Non-pigmented ciliary epithelial cell (primary cell): ENCODE results near the gene PLCB4.

Experiments used
- DNase-seq: peaks from one replicate; pipeline ENCODE4 v3.0.0-alpha.2; 2010; ENCODE audit warnings: low read depth

Gene PLCB4

GRCh38 chr20:9223296-9223695, 154.4 kb downstream of the PLCB4 start:
- DNase-seq = no peak

- DNase-seq = no peak
Observed at GRCh38 chr20:9225879-9226278, 157.0 kb downstream of the PLCB4 start.

DNA sequence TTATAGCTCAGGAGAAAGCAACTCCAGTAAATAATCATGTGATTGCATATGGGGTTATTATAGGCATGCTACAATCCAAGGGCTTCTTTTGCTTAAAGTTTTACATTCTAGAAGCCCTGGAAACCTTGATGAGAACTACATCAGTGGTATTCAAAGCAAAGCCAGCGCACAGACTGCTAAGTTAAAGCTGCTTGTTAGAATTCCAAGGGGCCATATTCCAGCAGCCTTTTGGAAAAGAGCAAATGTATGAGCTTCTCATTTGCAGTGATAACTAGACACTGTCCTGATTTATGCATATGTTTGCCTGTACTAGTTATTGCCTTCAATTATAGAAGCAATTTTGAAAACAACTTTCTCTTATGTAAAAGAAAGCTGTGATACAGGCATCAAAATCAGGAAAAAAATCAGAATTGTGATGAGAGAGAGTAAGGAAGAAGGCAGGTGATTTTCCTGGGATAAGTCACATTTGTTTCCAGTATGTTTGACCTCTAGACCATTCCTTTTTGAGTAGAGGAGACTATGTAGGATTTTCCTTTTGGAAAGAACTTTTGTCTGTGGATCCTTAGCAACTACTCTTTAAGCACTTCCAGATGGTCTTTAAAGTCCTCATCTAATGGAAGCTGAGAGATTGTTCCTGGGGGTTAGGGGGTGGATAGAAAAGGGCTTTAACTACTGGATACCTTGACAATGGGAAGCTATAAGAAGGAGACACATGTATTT, 159.2 kb downstream of the PLCB4 start:
- DNase-seq = no peak

GRCh38 chr20:9228774-9229450, 160.0 kb downstream of the PLCB4 start:
- no peak for DNase-seq

DNA sequence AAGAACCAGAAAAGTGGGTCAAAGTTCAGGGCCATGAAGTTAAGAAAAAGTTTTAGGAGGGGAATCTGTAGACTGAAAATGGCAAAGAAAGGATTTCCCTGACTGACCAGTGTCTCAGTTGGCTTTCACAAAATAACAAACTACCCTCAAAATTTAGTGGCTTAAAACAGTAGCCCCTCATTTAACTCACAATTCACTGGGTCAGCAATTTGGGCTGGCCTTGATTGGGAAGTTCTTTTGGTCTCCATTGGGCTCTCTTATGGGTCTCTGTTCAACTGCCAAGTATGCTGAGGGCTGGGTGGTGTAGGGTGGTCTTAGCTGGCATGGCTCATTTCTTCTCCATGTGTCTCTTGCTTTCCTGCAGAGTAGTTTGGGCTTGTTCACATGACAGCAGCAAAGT, 161.5 kb downstream of the PLCB4 start:
- DNase-seq = no peak

- DNase-seq = no peak
Observed at GRCh38 chr20:9233804-9234203, 164.9 kb downstream of the PLCB4 start.

DNA sequence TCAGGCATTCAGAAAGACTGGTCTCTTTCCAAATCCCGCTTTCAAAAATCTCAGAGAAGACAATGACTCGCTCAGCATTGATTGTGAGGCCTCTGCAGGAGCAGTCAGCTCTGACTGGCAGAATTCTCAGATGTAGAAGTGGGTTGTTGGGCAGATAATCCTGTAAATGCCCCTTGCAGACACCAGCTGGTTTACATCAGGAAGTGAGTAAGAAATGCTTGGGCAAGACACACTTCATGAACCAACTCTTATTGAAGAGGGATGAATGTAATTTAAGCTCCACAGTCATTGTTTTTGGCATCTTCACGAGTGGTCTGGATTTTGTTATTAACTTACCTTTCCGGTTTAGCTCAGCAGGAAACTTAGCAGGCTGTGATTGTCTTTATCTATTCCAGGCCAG, 166.6 kb downstream of the PLCB4 start:
- DNase-seq = no peak

- no peak for DNase-seq
Observed at GRCh38 chr20:9236458-9236857, 167.6 kb downstream of the PLCB4 start.

- peak; percentile 62 for DNase-seq
Observed at GRCh38 chr20:9241232-9241692, 172.4 kb downstream of the PLCB4 start.

- no peak for DNase-seq
Observed at GRCh38 chr20:9241721-9242427, 173.0 kb downstream of the PLCB4 start.

- DNase-seq = no peak
Observed at GRCh38 chr20:9243986-9244385, 175.1 kb downstream of the PLCB4 start.

GRCh38 chr20:9244811-9245210, 175.9 kb downstream of the PLCB4 start:
- DNase-seq = no peak

DNA sequence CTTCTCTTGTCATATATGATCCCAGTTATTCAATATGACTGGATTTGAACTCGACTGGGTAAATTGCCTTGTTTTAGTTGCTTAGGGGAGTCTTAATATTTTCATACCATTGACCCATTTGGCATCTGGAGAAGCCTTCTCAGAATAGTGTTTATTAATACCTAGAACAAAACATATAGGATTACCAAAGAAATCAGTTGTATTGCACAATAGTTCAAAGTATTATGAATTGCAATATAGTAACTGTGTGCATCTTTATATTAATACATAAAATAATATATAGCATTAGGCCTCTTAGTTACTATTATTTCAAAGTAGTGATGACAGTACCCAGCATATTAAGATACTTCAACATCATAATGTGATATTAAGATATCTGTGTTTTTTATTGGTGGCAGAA, 177.8 kb downstream of the PLCB4 start:
- no peak for DNase-seq

DNA sequence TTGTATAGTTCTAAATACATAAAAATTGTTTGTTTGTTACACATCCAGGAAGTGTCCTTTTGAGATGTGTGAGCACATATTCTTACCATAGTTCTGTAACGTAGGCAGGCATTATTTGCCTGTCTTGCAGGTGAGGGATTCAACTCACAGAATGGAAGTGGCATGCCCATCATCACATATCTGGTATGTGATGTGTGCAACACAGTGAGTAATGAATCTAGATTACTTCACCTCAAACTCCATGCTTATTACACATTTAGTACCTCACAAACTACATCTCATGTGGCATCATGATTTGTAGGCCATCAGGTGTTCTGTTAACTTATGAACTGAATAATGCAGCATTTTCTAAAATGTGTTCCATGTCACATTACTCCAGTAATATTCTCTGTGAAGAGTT, 181.6 kb downstream of the PLCB4 start:
- DNase-seq = no peak

- no peak for DNase-seq
Observed at GRCh38 chr20:9253006-9253539, 184.2 kb downstream of the PLCB4 start.

GRCh38 chr20:9255171-9255570, 186.3 kb downstream of the PLCB4 start:
- no peak for DNase-seq

- DNase-seq = no peak
Observed at GRCh38 chr20:9256393-9256792, 187.5 kb downstream of the PLCB4 start.

GRCh38 chr20:9258901-9259300, 190.0 kb downstream of the PLCB4 start:
- DNase-seq = no peak

GRCh38 chr20:9260027-9260426, 191.1 kb downstream of the PLCB4 start:
- no peak for DNase-seq

- no peak for DNase-seq
Observed at GRCh38 chr20:9261781-9262180, 192.9 kb downstream of the PLCB4 start.

DNA sequence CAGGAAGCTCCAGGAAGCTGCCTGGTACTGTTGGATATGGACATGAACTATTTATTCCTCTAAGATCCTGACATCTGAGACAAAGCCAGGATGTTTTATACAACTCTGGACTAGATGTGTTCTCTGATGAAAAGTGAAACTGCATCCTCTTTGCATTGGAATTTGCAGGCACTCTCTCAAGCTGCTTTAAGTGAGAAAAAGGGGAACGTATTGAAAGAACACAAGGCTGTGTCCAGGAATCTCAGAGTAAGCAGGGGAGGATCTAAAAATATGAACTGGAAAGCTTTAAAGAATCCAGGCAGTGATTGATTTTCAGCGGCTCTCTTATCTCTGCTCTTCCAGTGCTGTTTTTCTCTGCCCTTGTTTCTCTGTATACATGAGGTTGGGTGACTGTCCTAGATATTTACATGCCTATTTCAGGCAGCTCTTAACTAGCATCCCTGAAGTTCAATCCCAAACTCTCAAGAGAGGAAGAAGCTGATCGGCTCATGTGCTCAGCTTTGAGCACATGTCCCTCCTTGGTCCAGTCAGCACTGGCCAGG, 193.8 kb downstream of the PLCB4 start:
- no peak for DNase-seq

DNA sequence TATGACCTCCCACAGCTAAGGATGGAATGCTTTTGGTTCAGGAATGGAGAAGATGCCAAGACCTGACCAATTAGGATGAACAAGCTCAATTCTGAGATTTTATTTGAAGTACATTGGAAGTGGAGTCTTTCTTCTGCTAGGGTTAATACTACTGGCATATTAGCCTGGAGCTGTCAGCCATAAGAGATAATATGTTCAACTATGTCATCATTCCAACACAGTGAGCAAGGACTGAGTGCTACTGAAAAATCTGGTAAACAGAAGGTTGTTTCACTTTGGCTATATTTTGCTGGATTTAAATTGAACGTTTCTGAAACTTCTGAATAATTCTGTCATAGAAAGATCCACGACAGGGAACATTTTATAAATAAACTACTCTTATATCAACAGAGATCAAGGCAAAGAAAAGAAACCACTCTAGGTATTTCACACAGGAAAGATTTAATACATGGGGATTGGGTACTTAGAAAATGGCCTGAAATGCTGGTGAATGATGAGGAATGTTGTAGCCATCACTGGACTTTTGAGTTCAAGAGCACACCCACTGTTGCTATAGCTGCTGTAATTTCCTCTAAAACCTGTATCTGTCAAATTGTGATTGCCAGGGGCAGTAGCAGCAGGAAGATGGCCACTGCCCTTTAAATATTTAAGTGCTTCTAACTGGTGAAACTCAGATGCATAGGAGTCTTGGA, 200.5 kb downstream of the PLCB4 start:
- no peak for DNase-seq
